CD4-positive, alpha-beta memory T cell (primary cell): ENCODE results near the gene RBM38. TPM values are rescaled to one million over a fixed set of nuclear protein-coding genes. Genes with fewer than 3 reads are reported as not detected.

Source experiments
- CTCF ChIA-PET: fragments of 350-600 bp; sonication (Branson Sonifier 250); formaldehyde crosslinking; loops from one replicate; lab custom pipeline; 2021; ENCODE audit warnings: inconsistent platforms; ENCODE audit not compliant: partially characterized antibody; lab: Charles Lee
- POLR2A ChIA-PET: fragments of 350-600 bp; sonication (Branson Sonifier 250); formaldehyde crosslinking; loops from one replicate; lab custom pipeline; 2021; ENCODE audit not compliant: partially characterized antibody; lab: Charles Lee
- DNase-seq, 5 donors: peaks; one replicate each; pipeline versions ENCODE4 v3.0.0 to v3.0.0-alpha.2; 2020 to 2022; ENCODE audit warnings: mixed read lengths in 1 of 5
- H3K27ac ChIP-seq: one replicate; pipeline ENCODE4 v1.7.0; 2013; ENCODE audit warnings: low read depth, low read length
- H3K27me3 ChIP-seq: 2 replicates; pipeline ENCODE4 v1.7.0; 2013; ENCODE audit warnings: mild to moderate bottlenecking, low read length, moderate library complexity; ENCODE audit not compliant: insufficient read depth
- H3K36me3 ChIP-seq: 2 replicates; pipeline ENCODE4 v1.7.0; 2013; ENCODE audit warnings: mild to moderate bottlenecking, low read length, moderate library complexity; ENCODE audit not compliant: insufficient read depth
- H3K4me1 ChIP-seq: 2 replicates; pipeline ENCODE4 v1.7.0; 2013; ENCODE audit warnings: mild to moderate bottlenecking, low read length, moderate library complexity; ENCODE audit not compliant: insufficient read depth
- H3K4me3 ChIP-seq, 2 donors: one replicate each; pipeline ENCODE4 v1.7.0; 2013; ENCODE audit warnings: low read length in 2 of 2, mild to moderate bottlenecking in 1 of 2
- H3K9me3 ChIP-seq, 2 donors: one replicate each; pipeline ENCODE4 v1.7.0; 2013; ENCODE audit warnings: low read length in 2 of 2, control low read depth in 1 of 2; ENCODE audit not compliant: control insufficient read depth in 1 of 2
- H3K27ac Mint-ChIP-seq, 7 donors: one replicate each; pipeline ENCODE4 v1.8.0; 2020 to 2021; ENCODE audit warnings: mixed read lengths in 7 of 7, mild to moderate bottlenecking in 6 of 7, inconsistent platforms in 3 of 7, moderate library complexity in 3 of 7
- H3K27me3 Mint-ChIP-seq, 2 donors: one replicate each; pipeline ENCODE4 v1.8.0; 2020 to 2021; ENCODE audit warnings: mixed read lengths in 2 of 2
- H3K36me3 Mint-ChIP-seq, 2 donors: one replicate each; pipeline ENCODE4 v1.8.0; 2020 to 2021; ENCODE audit warnings: mixed read lengths in 2 of 2, inconsistent platforms in 1 of 2, mild to moderate bottlenecking in 1 of 2
- H3K4me1 Mint-ChIP-seq, 4 donors: one replicate each; pipeline ENCODE4 v1.8.0; 2020 to 2021; ENCODE audit warnings: mixed read lengths in 4 of 4, mild to moderate bottlenecking in 1 of 4
- H3K4me3 Mint-ChIP-seq, 8 donors: one replicate each; pipeline ENCODE4 v1.8.0; 2020 to 2021; ENCODE audit warnings: mixed read lengths in 8 of 8, mild to moderate bottlenecking in 7 of 8, moderate library complexity in 6 of 8, inconsistent platforms in 3 of 8
- H3K9me3 Mint-ChIP-seq, 8 donors: one replicate each; pipeline ENCODE4 v1.8.0; 2020 to 2021; ENCODE audit warnings: mixed read lengths in 8 of 8, mild to moderate bottlenecking in 5 of 8, inconsistent platforms in 3 of 8, moderate library complexity in 1 of 8
- intact Hi-C: fragments of 100-400 bp; cut with micrococcal nuclease; formaldehyde crosslinking; loops from one replicate; pipeline ENCODE4 v1.15.1; 2023
- polyA plus RNA-seq, 2 donors: library from polyadenylated mRNA; unstranded; fragments of 300-500 nt; fragmentation: Illumina TruSeq; gene quantifications; one replicate each; pipeline ENCODE4 v1.2.3, GENCODE V29; 2021
- total RNA-seq, 2 experiments: library from RNA; stranded (reverse); gene quantifications; one replicate each; pipeline ENCODE4 v1.2.3, GENCODE V29; 2021

RBM38 gene
- total and polyA plus RNA-seq, 4 experiments from 2014 or later, result 33.1 to 97.8 (median 77.8) TPM

GRCh38 chr20:57456116-57456515, 64.9 kb downstream of the RBM38 start:
- H3K4me1 Mint-ChIP-seq, result peaks cover 10 to 19% (median 16%) of the 10 kb centered on the region in 4 donors
- peaks cover 0 to 2% of the 10 kb centered on the region in 2 donors for H3K27me3 Mint-ChIP-seq
- peaks cover 20% of the 10 kb centered on the region for H3K4me1 ChIP-seq
- H3K9me3 Mint-ChIP-seq, result no peaks in the 10 kb centered on the region
- intact Hi-C loops, result no loop called here
- H3K4me3 ChIP-seq, result no peak overlapping the region
- POLR2A ChIA-PET, result no interaction called here
- H3K27ac ChIP-seq, result no peak overlapping the region
- DNase-seq, result no peak
- no peaks in the 10 kb centered on the region for H3K36me3 ChIP-seq
- no peaks in the 10 kb centered on the region for H3K27me3 ChIP-seq
- no peaks in the 10 kb centered on the region for H3K9me3 ChIP-seq
- H3K36me3 Mint-ChIP-seq, result no peaks in the 10 kb centered on the region
- CTCF ChIA-PET, result no interaction called here
- no peak overlapping the region for H3K27ac Mint-ChIP-seq
- no peak overlapping the region for H3K4me3 Mint-ChIP-seq

DNA sequence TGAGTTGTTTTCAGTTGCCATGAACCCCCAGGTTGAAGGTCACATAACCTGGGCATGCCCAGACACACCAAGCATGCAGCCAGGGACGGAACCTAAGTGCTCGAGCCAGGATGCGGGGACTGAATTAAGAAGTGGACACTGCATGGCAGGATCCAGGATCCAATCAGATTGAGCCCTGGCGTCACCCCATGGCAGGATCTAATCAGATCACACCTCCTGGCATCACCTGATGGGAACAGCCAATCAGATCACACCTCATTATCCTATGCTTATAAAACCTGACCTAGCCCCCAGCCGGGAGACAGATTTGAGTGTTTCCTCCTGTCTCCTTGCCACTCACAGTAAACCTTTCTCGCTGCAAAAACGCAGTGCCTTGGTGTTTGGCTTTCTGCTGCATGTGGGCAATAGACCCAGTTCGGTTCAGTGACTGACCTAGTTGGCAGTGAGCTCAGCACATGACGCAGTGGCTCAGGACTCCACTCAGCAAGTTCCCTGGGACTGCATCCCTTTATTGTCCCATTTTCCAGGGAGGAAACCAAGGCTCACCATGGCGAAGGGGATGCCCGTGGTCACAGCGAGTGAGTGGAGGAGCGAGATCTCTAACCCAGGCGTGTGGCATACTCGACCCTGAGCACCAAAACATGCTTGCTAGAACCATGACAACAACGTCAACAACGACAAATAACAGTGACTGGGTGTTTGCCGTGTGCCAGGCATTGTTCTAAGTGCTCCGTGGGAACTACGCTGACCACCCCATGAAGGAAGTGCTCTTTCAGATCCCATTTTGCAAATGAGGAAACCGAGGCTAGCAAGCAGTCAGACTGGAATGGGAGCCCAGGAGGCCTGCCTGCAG, 66.3 kb downstream of the RBM38 start:
- Mint-ChIP-seq H3K36me3 (no peaks in the 10 kb centered on the region), H3K27me3 (peaks cover 0 to 2% of the 10 kb centered on the region in 2 donors), H3K4me3 (no peak overlapping the region), H3K9me3 (no peaks in the 10 kb centered on the region), H3K4me1 (peaks cover 0 to 5% (median 3%) of the 10 kb centered on the region in 4 donors), H3K27ac (no peak overlapping the region)
- Histone ChIP-seq H3K4me3 (no peak overlapping the region), H3K9me3 (no peaks in the 10 kb centered on the region), H3K27me3 (no peaks in the 10 kb centered on the region), H3K27ac (no peak overlapping the region), H3K36me3 (no peaks in the 10 kb centered on the region), H3K4me1 (peaks cover 6% of the 10 kb centered on the region)
- intact Hi-C loops, result no loop called here
- DNase-seq, result no peak
- ChIA-PET POLR2A (no interaction called here), CTCF (no interaction called here)

- H3K4me3 ChIP-seq, result no peak overlapping the region
- no peaks in the 10 kb centered on the region for H3K4me1 ChIP-seq
- H3K27ac Mint-ChIP-seq, result no peak overlapping the region
These were observed 67.4 kb downstream of the RBM38 start for GRCh38 chr20:57458400-57459160.

More at GRCh38 chr20:57458400-57459160, 67.4 kb downstream of the RBM38 start:
- H3K27me3 Mint-ChIP-seq, result peaks cover 0 to 2% of the 10 kb centered on the region in 2 donors
- CTCF ChIA-PET, result no interaction called here
- no peaks in the 10 kb centered on the region for H3K36me3 ChIP-seq
- intact Hi-C loops, result no loop called here
- H3K27ac ChIP-seq, result no peak overlapping the region
- peaks cover 0 to 4% (median under 1%) of the 10 kb centered on the region in 4 donors for H3K4me1 Mint-ChIP-seq
- POLR2A ChIA-PET, result no interaction called here
- no peaks in the 10 kb centered on the region for H3K9me3 Mint-ChIP-seq
- H3K9me3 ChIP-seq, result no peaks in the 10 kb centered on the region
- H3K27me3 ChIP-seq, result no peaks in the 10 kb centered on the region
- no peak for DNase-seq
- no peaks in the 10 kb centered on the region for H3K36me3 Mint-ChIP-seq
- H3K4me3 Mint-ChIP-seq, result no peak overlapping the region

Other genes starting within 250 kb of the RBM38 start
- gene BMP7, start 124.8 kb upstream of the RBM38 start, total RNA-seq, result not detected
- gene BMP7, start 124.8 kb upstream of the RBM38 start, polyA plus RNA-seq, result not detected
- not detected for gene SPO11, start 61.6 kb upstream of the RBM38 start, total RNA-seq
- gene SPO11, start 61.6 kb upstream of the RBM38 start, polyA plus RNA-seq, result not detected
- 10 to 100 TPM; 30.9 to 33.8 TPM for gene RAE1, start 40.1 kb upstream of the RBM38 start, total RNA-seq
- gene RAE1, start 40.1 kb upstream of the RBM38 start, polyA plus RNA-seq, result 10 to 100 TPM; 31.7 to 43.9 TPM
- not detected for gene CTCFL, start 133.7 kb downstream of the RBM38 start, total RNA-seq
- gene CTCFL, start 133.7 kb downstream of the RBM38 start, polyA plus RNA-seq, result not detected
- gene PCK1, start 169.7 kb downstream of the RBM38 start, total RNA-seq, result not detected
- gene PCK1, start 169.7 kb downstream of the RBM38 start, polyA plus RNA-seq, result not detected
- gene ZBP1, start 229.0 kb downstream of the RBM38 start, total RNA-seq, result 10 to 100 TPM; 21.7 to 25.2 TPM
- 10 to 100 TPM; 11.7 to 18.0 TPM for gene ZBP1, start 229.0 kb downstream of the RBM38 start, polyA plus RNA-seq